Fibroblast of skin of scalp (primary cell): ENCODE measurements around the gene SEMA3F.

Experiments used
- DNase-seq: peaks from one replicate; pipeline ENCODE4 v3.0.0-alpha.2; 2013

SEMA3F gene

DNA sequence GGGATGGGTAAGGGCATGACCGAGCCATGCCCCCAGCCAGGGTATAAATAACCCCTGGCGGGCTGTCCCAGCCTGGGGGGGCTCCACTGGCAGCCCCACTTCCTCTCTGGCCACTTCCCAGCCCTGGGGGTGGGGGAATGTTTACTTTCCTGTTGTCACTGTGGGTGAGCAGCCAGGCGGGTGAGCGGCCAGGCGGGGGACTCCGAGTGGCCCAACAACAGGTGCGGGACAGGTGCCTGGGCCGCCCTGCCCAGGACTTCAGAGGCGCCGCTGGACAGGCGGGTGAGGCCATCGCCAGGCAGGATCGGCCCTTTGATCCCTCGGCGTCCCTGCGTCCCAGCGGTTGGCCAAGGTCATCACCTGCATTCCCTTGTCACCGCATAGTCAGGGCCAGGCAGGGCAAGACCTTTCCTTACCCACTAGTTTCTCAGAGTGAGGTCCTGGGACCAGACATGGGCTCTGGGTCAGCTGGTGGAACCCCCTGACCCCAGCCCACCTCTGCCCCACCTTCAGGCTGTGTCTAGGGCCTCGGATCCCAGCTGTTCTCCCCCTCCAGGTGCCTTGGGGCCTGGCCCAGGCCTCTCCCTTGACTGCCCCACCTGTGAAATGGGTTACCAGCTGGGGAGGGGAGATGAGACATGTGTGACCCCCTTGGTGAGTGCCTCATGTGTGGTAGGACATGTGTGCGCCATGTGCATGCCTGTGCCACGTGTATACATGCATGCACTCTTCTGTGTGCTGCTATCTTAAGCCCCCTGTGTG is 16.6 kb downstream of the SEMA3F start:
- DNase-seq: no peak

- DNase-seq: no peak
Measured at GRCh38 chr3:50172626-50173220, 17.6 kb downstream of the SEMA3F start.

DNA sequence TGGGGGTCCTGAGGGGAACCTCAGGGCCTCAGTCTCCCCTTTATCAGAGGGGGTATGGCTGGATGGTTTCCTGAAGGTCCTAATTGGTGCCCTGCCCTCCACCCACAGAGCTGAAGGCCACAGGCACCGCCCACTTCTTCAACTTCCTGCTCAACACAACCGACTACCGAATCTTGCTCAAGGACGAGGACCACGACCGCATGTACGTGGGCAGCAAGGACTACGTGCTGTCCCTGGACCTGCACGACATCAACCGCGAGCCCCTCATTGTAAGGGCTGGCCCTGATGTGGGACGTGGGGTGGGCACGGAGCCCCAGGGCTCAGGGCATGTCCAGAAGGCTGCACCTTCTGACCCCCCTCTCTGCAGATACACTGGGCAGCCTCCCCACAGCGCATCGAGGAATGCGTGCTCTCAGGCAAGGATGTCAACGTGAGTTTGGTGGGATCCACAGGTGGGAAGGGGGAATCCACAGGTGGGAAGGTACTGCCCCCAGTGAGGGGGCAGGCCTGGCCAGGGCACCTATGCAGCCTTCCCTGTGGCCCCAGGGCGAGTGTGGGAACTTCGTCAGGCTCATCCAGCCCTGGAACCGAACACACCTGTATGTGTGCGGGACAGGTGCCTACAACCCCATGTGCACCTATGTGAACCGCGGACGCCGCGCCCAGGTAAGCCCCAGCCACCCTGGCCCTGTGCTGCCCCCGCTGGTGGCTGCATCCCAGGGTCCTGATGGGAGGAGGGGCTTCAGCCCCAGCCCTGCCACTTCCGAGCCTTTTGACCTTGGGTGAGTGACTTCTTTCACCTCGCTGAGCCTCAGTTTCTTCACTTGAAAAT is 18.8 kb downstream of the SEMA3F start:
- no peak for DNase-seq

GRCh38 chr3:50174517-50174895 is 19.4 kb downstream of the SEMA3F start:
- DNase-seq: no peak

DNA sequence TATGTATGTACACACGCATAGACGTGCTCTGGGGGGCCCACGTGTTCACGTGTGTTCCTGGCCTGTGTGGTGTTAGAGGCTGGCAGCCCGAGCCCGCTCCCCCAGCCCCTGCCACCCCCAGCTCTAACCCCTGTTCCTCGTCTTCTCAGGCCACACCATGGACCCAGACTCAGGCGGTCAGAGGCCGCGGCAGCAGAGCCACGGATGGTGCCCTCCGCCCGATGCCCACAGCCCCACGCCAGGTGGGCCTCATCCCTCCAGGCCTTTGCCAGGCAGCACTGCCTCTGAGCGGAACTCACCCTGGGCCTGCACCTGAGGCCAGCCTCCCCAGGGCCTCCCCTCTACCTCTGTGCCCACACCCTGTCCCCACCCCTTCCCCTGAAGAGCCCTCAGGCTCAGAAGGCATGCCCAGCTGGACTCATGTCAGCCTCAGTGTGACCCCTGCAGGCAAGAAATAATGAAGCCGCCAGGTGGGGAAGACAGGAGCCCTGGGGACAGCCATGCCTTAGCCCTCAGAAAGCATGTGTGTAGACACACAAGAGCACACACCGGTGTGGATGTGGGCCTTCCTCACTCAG is 19.9 kb downstream of the SEMA3F start:
- DNase-seq: no peak

DNA sequence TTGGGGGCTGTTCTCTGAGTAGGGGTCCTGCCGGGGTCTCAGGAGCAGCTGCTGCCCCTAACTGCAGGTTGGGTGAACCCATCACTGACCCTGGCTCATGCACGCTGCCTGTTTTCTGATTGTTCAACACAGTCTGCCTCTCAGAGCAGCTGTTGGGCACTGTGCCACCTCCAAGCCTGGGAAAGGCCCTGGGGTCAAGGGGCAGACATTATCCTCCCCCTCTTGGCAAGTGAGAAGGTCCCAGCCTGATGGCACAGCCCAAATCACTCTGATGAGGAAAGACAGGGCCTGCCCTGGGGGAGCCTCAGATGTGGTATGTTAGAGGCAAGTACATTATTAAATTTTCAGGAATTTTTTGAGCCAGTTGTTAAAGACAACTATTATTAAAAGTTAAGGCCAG is 22.2 kb downstream of the SEMA3F start:
- no peak for DNase-seq

GRCh38 chr3:50179710-50180109 is 24.6 kb downstream of the SEMA3F start:
- no peak for DNase-seq

DNA sequence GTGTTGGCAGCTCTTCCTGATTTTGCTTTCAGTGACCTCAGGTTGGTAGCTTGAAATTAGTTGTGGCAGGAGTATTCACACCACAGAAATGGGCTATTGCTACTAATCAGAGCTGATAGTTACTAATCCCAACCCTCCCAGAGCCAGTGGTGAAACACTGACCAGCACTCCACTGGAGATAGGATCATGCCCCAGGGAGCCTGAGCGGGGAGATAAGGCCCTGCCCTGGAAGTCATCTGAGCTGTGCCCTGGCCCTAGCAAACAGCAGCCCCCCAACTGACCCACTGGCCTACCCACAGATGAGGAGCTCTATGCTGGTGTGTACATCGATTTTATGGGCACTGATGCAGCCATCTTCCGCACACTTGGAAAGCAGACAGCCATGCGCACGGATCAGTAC is 26.9 kb downstream of the SEMA3F start:
- no peak for DNase-seq

- DNase-seq: no peak
Measured at GRCh38 chr3:50182533-50183099, 27.5 kb downstream of the SEMA3F start.

DNA sequence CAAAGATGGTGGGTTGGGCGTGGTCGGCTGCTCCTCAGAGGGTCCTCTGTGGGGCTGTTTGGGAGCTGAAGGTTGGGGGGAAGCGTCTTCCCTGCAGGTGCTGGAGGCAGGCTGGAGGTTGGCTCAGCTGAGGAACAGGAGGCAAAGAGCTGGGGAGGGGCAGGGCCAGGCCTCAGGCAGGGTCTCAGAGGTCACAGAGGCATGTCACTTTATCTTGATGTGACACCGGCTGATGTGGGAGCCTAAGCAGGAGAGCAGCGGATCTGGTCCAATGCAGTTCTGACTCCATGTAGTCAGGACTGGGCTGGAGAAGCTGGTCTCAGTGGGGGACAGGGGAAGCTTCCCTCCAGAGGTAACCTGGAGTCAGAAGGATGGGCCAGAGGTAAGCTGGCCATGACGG is 28.6 kb downstream of the SEMA3F start:
- DNase-seq: no peak

- DNase-seq: no peak
Measured at GRCh38 chr3:50184242-50184978, 29.3 kb downstream of the SEMA3F start.

GRCh38 chr3:50185230-50185629 is 30.1 kb downstream of the SEMA3F start:
- DNase-seq: no peak

DNA sequence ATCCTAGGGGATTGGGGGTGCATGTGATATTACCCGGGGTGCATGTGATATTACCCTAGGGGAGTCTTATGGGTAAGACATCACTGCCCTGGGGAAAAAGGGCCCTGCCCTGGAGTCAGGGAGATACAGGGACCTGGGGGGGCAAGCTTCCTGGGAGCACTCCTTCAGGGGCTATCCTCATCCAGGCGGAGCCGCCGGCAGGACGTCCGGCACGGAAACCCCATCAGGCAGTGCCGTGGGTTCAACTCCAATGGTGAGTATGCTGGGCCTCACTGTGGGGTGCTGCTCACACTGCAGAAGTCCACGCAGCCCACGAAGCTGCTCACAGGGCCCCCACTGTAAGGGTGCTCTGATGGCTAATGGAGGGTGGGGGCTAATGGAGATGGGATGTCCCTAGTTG is 31.0 kb downstream of the SEMA3F start:
- no peak for DNase-seq

- DNase-seq: no peak
Measured at GRCh38 chr3:50187750-50188149, 32.6 kb downstream of the SEMA3F start.

DNA sequence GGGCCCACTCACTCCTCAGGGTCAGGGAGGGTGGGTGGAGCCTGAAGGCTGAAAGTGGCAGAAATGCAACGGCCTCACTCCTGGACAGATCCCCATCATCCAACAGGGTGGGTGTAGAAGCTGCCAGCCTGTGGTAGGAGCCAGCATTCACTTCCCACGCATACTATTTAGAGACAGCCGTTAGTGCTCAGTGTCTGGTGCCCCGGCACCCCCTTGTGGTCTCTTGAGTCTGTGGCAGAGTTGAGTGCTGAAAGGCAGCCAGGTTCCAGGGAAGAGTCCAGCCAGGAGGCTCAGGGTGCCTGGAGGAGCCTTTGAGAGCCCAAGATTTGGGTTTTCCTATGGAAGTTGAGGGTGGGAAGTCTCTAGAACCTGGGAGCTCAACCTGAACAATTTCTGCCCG is 34.1 kb downstream of the SEMA3F start:
- DNase-seq: peak; percentile 83

GRCh38 chr3:50189989-50190388 is 34.9 kb downstream of the SEMA3F start:
- no peak for DNase-seq

DNA sequence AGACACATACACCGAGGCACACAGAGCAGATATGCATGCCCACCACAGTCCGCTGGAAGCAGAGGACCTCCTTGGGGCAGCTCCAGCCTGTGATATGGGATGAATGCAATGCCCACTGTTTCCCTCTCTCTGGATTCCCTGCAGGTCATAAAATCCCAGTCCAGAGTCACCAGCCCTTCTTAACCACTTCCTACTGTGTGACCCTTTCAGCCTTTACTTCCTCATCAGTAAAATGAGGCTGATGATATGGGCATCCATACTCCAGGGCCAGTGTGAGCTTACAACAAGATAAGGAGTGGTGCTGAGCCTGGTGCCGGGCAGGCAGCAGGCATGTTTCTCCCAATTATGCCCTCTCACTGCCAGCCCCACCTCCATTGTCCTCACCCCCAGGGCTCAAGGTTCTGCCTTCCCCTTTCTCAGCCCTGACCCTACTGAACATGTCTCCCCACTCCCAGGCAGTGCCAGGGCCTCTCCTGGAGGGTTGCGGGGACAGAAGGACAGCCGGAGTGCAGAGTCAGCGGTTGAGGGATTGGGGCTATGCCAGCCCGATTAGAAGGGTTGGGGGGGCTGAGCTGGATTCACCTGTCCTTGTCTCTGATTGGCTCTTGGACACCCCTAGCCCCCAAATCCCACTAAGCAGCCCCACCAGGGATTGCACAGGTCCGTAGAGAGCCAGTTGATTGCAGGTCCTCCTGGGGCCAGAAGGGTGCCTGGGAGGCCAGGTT is 36.0 kb downstream of the SEMA3F start, which contains the start of gene GNAT1:
TSS of gene GNAT1 (plus strand) at position 675 of the 725 bp plus-strand sequence. CDS start 116 bp downstream, outside the sequence.
- no peak for DNase-seq

- DNase-seq: no peak
Measured at GRCh38 chr3:50192124-50192523, 37.0 kb downstream of the SEMA3F start.

GRCh38 chr3:50192689-50193141 is 37.6 kb downstream of the SEMA3F start:
- DNase-seq: peak; percentile 55

- no peak for DNase-seq
Measured at GRCh38 chr3:50193286-50193685, 38.2 kb downstream of the SEMA3F start.

- no peak for DNase-seq
Measured at GRCh38 chr3:50193746-50194127, 38.6 kb downstream of the SEMA3F start.
